Measurements from ENCODE around the gene CCM2.

The CCM2 gene

DNA sequence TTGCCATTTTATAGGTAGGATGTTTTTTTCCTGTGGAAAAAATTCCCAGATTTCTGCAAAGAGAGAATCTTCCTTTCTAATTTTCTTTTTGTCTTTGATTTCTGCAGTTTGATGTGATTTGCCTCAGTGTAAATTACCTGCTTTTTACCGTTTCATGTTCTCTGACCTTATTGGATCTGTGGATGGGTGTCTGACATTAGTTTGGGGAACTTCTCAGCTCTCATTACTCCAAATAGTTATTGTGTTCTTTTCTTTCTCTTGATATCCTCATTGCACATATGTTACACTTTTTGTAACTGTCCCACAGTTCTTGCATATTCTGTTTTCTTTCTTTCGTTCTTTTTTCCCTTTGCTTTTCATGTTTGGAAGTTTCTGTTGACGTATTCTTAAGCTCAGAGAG is 60.3 kb downstream of the CCM2 start:
- TF ChIP-seq, protein P1, sequence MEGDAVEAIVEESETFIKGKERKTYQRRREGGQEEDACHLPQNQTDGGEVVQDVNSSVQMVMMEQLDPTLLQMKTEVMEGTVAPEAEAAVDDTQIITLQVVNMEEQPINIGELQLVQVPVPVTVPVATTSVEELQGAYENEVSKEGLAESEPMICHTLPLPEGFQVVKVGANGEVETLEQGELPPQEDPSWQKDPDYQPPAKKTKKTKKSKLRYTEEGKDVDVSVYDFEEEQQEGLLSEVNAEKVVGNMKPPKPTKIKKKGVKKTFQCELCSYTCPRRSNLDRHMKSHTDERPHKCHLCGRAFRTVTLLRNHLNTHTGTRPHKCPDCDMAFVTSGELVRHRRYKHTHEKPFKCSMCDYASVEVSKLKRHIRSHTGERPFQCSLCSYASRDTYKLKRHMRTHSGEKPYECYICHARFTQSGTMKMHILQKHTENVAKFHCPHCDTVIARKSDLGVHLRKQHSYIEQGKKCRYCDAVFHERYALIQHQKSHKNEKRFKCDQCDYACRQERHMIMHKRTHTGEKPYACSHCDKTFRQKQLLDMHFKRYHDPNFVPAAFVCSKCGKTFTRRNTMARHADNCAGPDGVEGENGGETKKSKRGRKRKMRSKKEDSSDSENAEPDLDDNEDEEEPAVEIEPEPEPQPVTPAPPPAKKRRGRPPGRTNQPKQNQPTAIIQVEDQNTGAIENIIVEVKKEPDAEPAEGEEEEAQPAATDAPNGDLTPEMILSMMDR (conservative IDR thresholded peaks at IDR 0.05), result no peak
- no peak overlapping the region for H3K27ac ChIP-seq

DNA sequence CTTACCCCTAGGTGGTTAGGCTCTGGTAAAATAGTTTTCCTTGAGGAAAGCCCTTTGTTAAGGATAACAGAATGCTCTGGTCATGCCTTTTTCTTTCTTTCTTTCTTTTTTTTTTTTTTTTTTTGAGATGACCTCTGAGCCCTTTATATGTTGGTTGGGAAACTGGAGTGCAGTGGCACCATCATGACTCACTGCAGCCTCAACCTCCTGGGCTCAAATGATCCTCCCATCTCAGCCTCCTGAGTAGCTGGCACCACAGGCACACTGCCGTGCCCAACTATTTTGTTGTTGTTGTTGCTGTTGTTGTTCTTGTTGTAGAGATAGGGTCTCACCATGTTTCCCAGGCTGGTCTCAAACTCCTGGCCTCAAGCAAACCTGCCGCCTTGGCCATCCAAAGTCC is 61.4 kb downstream of the CCM2 start:
- H3K27ac ChIP-seq, result no peak overlapping the region
- TF ChIP-seq, protein P1 (conservative IDR thresholded peaks at IDR 0.05), result no peak

DNA sequence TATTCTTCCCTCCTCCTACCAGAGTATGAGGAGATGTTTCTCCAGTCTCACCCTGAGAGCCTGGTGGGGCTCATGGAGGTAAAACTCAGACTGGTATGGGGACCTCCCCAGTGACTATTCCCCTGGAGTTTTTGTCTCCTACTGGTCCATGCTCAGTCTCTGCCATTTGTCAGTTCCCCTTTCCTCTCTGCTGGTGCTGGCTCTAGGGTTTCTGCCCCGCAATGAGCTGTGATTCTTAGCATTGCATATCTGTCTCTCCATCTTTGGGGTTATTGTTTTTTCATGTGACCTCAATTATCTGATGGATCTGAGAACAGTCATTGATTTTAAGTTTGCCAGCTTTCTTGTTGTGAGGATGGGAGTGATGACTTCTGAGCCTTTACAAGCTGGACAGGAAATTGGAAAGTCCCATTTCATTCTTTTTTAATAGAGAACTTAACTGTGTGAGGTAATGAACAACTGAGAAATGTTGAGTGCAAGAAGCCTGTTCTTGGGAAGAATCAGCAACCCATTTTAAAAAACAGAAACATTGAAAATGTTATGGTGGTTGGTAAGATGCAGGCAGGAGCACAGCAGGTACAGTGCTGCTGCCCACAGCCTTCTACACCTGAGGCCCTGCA is 61.9 kb downstream of the CCM2 start:
- TF ChIP-seq, protein P1 (conservative IDR thresholded peaks at IDR 0.05), result no peak
- no peak overlapping the region for H3K27ac ChIP-seq

DNA sequence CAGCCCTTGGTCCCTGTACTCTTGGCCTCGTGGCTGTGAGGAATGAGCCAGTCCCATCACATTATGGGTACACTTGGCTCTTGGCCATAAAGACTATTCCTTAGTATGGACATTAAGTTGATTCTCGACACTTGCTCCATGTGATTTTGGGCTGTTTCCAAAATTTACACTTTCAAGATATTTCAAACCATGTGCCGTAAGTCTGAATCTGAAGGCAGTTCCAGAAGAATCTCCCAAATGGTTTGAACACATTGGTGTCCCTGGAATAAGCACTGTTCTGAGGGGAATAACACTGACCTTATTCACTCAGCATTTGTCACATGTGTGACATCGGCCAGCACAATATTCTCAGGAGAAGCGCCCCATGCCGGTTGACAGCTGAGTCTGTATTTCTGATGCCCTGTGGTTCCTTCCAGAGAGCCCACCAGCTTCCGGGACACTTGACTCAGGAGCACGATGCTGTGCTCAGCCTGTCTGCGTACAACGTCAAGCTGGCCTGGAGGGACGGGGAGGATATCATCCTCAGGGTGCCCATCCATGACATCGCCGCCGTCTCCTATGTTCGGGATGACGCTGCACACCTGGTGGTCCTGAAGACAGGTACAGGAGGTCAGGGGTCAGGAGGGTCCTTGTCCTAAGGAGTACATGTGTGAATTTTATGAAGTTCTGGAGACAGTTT is 64.2 kb downstream of the CCM2 start:
- TF ChIP-seq, protein P1 (conservative IDR thresholded peaks at IDR 0.05), result no peak
- no peak overlapping the region for H3K27ac ChIP-seq

DNA sequence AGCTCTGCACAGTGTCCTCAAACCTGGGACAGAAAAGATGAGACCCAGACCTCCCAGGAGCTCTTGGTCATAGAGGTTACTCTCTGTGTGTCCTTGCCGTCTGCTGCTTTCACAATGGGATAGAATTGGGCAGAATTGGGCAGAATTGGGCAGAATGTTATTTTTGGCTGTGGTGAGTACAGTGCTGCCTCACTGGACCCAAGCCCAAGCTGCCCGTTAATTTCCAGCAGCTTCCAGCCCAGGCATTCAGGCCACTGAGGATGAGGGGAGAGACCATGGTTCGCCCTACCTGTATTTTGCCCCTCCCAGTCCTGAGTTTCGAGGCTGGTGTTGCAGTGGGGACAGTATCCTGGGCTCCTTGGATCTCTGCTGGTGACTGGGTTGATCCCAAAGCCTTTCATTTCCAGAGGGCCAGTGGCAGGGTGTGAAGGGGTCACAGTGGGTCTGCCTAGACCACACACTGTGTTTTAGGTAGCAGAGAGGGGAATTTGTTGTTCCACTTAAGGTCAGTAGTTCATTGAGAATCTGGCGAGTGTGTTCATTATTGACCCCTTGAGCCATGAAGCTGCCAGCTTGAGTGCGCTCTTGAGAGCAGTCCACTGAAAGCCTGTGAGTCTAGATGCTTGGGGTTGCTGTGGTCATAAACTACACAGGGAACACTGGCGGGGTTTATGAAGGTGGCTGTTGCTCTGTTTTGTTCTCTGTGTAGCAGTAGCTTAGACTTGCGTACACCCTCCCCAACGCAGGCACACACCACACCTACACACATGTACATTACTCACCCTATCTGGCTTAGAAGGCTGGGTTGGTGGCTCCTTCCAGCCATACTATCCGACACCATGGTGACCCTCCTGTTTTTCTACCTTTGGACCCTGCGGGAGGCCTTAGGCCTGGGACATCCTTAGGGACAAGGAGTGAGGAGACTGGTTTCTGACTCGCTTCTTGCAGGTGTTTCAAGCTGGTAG is 65.3 kb downstream of the CCM2 start:
- H3K27ac ChIP-seq, result no peak overlapping the region
- TF ChIP-seq, protein P1 (conservative IDR thresholded peaks at IDR 0.05), result no peak

DNA sequence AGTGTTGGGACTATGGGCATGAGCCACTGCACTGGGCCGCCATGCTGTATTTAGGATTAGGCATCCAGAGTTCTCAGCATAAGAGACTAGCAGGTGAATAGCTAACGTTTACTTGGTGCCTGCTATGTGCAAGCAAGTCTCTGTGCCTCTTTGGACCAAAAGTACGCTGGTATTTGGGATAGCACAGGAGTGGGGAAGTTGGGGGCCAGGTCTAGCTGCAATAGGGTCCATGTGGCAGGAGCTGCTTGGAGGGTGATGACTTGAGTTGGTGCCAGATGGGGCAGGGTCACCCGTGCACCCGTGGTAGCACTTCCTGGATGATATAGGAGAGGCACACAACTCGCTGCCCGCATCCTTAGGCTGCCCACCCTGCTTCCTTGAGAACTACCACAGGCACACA is 66.4 kb downstream of the CCM2 start:
- H3K27ac ChIP-seq, result no peak overlapping the region

More for the DNA sequence above, 66.4 kb downstream of the CCM2 start:
- TF ChIP-seq, protein P1 (conservative IDR thresholded peaks at IDR 0.05), result no peak

Measured in VCaP (cell line).